Right cardiac atrium (tissue), 5 donors: ENCODE measurements around the gene TMTC3. TPM values are rescaled to one million over a fixed set of nuclear protein-coding genes. Genes with fewer than 3 reads are reported as not detected.
"Not testable (repeated sequence)": the region's sequence is repeated elsewhere in the genome, so short reads cannot be mapped to it uniquely, and the experiment has no call there.

Experiments used
- ATAC-seq, 2 donors: fragments of 200-7000 bp; cut with Tn5 transposase; one replicate each; pipeline versions ENCODE4 v1.8.0 to v1.9.1; 2020; ENCODE audit warnings: moderate library complexity in 2 of 2, mild to moderate bottlenecking in 1 of 2
- DNase-seq, 3 donors: peaks; one replicate each; pipeline ENCODE4 v3.0.0-alpha.2; 2020
- H3K27ac ChIP-seq: one replicate; pipeline ENCODE4 v1.5.1; 2013; ENCODE audit warnings: mild to moderate bottlenecking, low read length, control low read depth, moderate library complexity
- H3K27me3 ChIP-seq: one replicate; pipeline ENCODE4 v1.6.1; 2013; ENCODE audit not compliant: control insufficient read depth, insufficient read depth
- H3K4me1 ChIP-seq: one replicate; pipeline ENCODE4 v1.6.1; 2013; ENCODE audit warnings: low read length; ENCODE audit not compliant: control insufficient read depth, insufficient read depth
- H3K4me3 ChIP-seq: one replicate; pipeline ENCODE4 v1.5.1; 2013; ENCODE audit warnings: low read length, control low read depth
- H3K9me3 ChIP-seq: one replicate; pipeline ENCODE4 v1.6.1; 2013; ENCODE audit warnings: low read length; ENCODE audit not compliant: control insufficient read depth
- WGBS: extraction: QIAGEN DNeasy Blood & Tissue Kit; methylation state at CpG from one replicate; pipeline ENCODE4 v1.1.7; 2013; 5-methylcytosine and 5-hydroxymethylcytosine counted together
- intact Hi-C, 4 donors: fragments of 100-400 bp; cut with DNase I; formaldehyde crosslinking; loops; one replicate each; pipeline versions ENCODE4 v1.11.0 to v1.14.0; 2022 to 2023
- long read RNA-seq, 4 donors: library from polyadenylated mRNA; unstranded; transcript quantifications; one replicate each; pipeline ENCODE4 v2.0.0, GENCODE V29; 2020 to 2021
- polyA plus RNA-seq: library from polyadenylated mRNA; stranded (reverse); fragments of 200-250 nt; gene quantifications from one replicate; pipeline ENCODE4 v1.2.3, GENCODE V29; 2013
- total RNA-seq, 4 donors: library from RNA; stranded (reverse); fragmentation: NEBNext Ultra II Directional; extraction: Animal tissue kit (Norgen Biotek cat#: 25700); gene quantifications; one replicate each; pipeline ENCODE4 v1.2.1, GENCODE V29; 2021
- donor health status: healthy with polysubstance abuse.
- donor health status: DM: no; HTN: yes; CAD: no.
- donor health status: DM: no; HTN: no; CAD: no.
- donor health status: DM: no; HTN: yes; CAD: no; lungs with severe emphysema.
- donor health status: DM: yes; HTN: yes; CAD: no.

Gene TMTC3
- total RNA-seq: 10 to 100 TPM; 10.2 to 15.2 (median 13.4) TPM
- 2.1 TPM for polyA plus RNA-seq
- long read RNA-seq, donor 1, full-length matches to known transcripts: 4 of 7 reads
- long read RNA-seq, donor 1, partial matches to known transcripts: 2 of 7 reads
- long read RNA-seq, donor 1, other reads (novel, unspliced or antisense): 1 of 7 reads
- long read RNA-seq, donor 2, partial matches to known transcripts: 1 of 1 reads
- long read RNA-seq, donor 2, other reads (novel, unspliced or antisense): 0 of 1 reads
- long read RNA-seq, donor 3, full-length matches to known transcripts: 8 of 13 reads
- long read RNA-seq, donor 3, partial matches to known transcripts: 2 of 13 reads
- long read RNA-seq, donor 3, other reads (novel, unspliced or antisense): 3 of 13 reads
- long read RNA-seq, donor 4: 0 reads

- ATAC-seq (peak; percentile 100), DNase-seq (peak; percentile 93 to 96 (median 95))
- no peaks in the 10 kb centered on the region for H3K9me3 ChIP-seq
- H3K27me3 ChIP-seq: no peaks in the 10 kb centered on the region
- WGBS: under 1% methylated on average over 49 of the region's 49 CpGs
- no peaks in the 10 kb centered on the region for H3K4me1 ChIP-seq
- intact Hi-C loops: no loop called here
- H3K27ac ChIP-seq: peak within 1 kb of the TSS; percentile 82
- peak within 1 kb of the TSS; percentile 83 for H3K4me3 ChIP-seq
These were observed at the start of gene TMTC3, which contains the start of gene CEP290 for GRCh38 chr12:88141774-88142609. Gene TMTC3, plus strand, starts transcription at chr12:88142307. Its CDS starts 6,009 bp downstream, at chr12:88148316. Gene CEP290, minus strand, starts transcription at chr12:88142088. Its CDS starts 781 bp downstream, at chr12:88141307.

- no peak for ATAC-seq
These were observed 49.3 kb upstream of the TMTC3 start for GRCh38 chr12:88092771-88093170.

GRCh38 chr12:88093573-88093972 lies 48.5 kb upstream of the TMTC3 start:
- ATAC-seq: no peak
- intact Hi-C loops: no loop called here
- H3K4me3 ChIP-seq: no peak overlapping the region
- no peaks in the 10 kb centered on the region for H3K27me3 ChIP-seq
- no peaks in the 10 kb centered on the region for H3K9me3 ChIP-seq
- no peaks in the 10 kb centered on the region for H3K4me1 ChIP-seq
- WGBS: 98% methylated on average over 4 of the region's 4 CpGs
- no peak for DNase-seq
- H3K27ac ChIP-seq: no peak overlapping the region

More at GRCh38 chr12:88092771-88093170, 49.3 kb upstream of the TMTC3 start:
- Histone ChIP-seq H3K4me1 (no peaks in the 10 kb centered on the region), H3K27ac (no peak overlapping the region), H3K9me3 (no peaks in the 10 kb centered on the region), H3K27me3 (no peaks in the 10 kb centered on the region), H3K4me3 (no peak overlapping the region)
- intact Hi-C loops: no loop called here
- DNase-seq: no peak

- Histone ChIP-seq H3K27ac (no peak overlapping the region), H3K4me1 (no peaks in the 10 kb centered on the region), H3K9me3 (no peaks in the 10 kb centered on the region), H3K4me3 (no peak overlapping the region), H3K27me3 (no peaks in the 10 kb centered on the region)
- ATAC-seq (no peak), DNase-seq (no peak)
- 95% methylated on average over 2 of the region's 2 CpGs for WGBS
- intact Hi-C loops: no loop called here
These were observed 34.1 kb upstream of the TMTC3 start for GRCh38 chr12:88108021-88108420.

- 19% methylated on average over 1 of the region's 1 CpG for WGBS
- Histone ChIP-seq H3K4me3 (no peak overlapping the region), H3K4me1 (no peaks in the 10 kb centered on the region), H3K27ac (no peak overlapping the region), H3K27me3 (no peaks in the 10 kb centered on the region), H3K9me3 (no peaks in the 10 kb centered on the region)
- no peak for DNase-seq
- ATAC-seq: no peak
- intact Hi-C loops: no loop called here
These were observed 30.9 kb upstream of the TMTC3 start for GRCh38 chr12:88111074-88111652.

GRCh38 chr12:88113871-88114270 lies 28.2 kb upstream of the TMTC3 start:
- Histone ChIP-seq H3K27me3 (no peaks in the 10 kb centered on the region), H3K27ac (no peak overlapping the region), H3K4me3 (no peak overlapping the region), H3K9me3 (no peaks in the 10 kb centered on the region), H3K4me1 (no peaks in the 10 kb centered on the region)
- 46% methylated on average over 3 of the region's 3 CpGs for WGBS
- ATAC-seq (no peak), DNase-seq (no peak)
- intact Hi-C loops: no loop called here

- intact Hi-C loops: no loop called here
- H3K27ac ChIP-seq: no peak overlapping the region
- 71% methylated on average over 4 of the region's 4 CpGs for WGBS
- no peak overlapping the region for H3K4me3 ChIP-seq
- DNase-seq: no peak
- no peaks in the 10 kb centered on the region for H3K4me1 ChIP-seq
- H3K27me3 ChIP-seq: no peaks in the 10 kb centered on the region
- H3K9me3 ChIP-seq: no peaks in the 10 kb centered on the region
- ATAC-seq: no peak
These were observed 19.4 kb upstream of the TMTC3 start for GRCh38 chr12:88122666-88123065.

- H3K4me1 ChIP-seq: no peaks in the 10 kb centered on the region
- H3K9me3 ChIP-seq: no peaks in the 10 kb centered on the region
- peak in 1 of 3 donors; percentile 1 for DNase-seq
- H3K27me3 ChIP-seq: no peaks in the 10 kb centered on the region
- H3K27ac ChIP-seq: no peak overlapping the region
- no peak overlapping the region for H3K4me3 ChIP-seq
- ATAC-seq: no peak
- intact Hi-C loops: no loop called here
- WGBS: 97% methylated on average over 3 of the region's 3 CpGs
These were observed 15.0 kb upstream of the TMTC3 start for GRCh38 chr12:88127099-88127498.

- DNase-seq (no peak), ATAC-seq (no peak)
- no peak overlapping the region for H3K4me3 ChIP-seq
- WGBS: 96% methylated on average over 3 of the region's 3 CpGs
- H3K9me3 ChIP-seq: no peaks in the 10 kb centered on the region
- H3K4me1 ChIP-seq: no peaks in the 10 kb centered on the region
- H3K27ac ChIP-seq: no peak overlapping the region
- no peaks in the 10 kb centered on the region for H3K27me3 ChIP-seq
- intact Hi-C loops: no loop called here
These were observed 14.3 kb upstream of the TMTC3 start for GRCh38 chr12:88127855-88128254.

GRCh38 chr12:88132392-88132791 lies 9.7 kb upstream of the TMTC3 start:
- H3K9me3 ChIP-seq: no peaks in the 10 kb centered on the region
- no peak overlapping the region for H3K27ac ChIP-seq
- no peaks in the 10 kb centered on the region for H3K27me3 ChIP-seq
- ATAC-seq: no peak
- H3K4me3 ChIP-seq: no peak overlapping the region
- intact Hi-C loops: no loop called here
- no peak for DNase-seq
- no peaks in the 10 kb centered on the region for H3K4me1 ChIP-seq

- H3K4me3 ChIP-seq, H3K27ac ChIP-seq, H3K27me3 ChIP-seq, H3K4me1 ChIP-seq, ATAC-seq, intact Hi-C loops, H3K9me3 ChIP-seq, DNase-seq: not testable (repeated sequence)
- 98% methylated on average over 2 of the region's 2 CpGs for WGBS
These were observed 8.9 kb upstream of the TMTC3 start for GRCh38 chr12:88133181-88133580.
